GM10248 (cell line): Measurements from ENCODE around the gene TFR2.

ENCODE experiments used
- CTCF ChIA-PET: fragments of 300-600 bp; sonication (Branson Sonifier 250); formaldehyde crosslinking; extraction: SDS; loops from one replicate; lab custom pipeline; 2021; ENCODE audit warnings: antibody characterized with exemption; lab: Yijun Ruan, JAX
- POLR2A ChIA-PET: fragments of 350-650 bp; sonication (Branson Sonifier 250); formaldehyde crosslinking; extraction: SDS; loops from one replicate; lab custom pipeline; 2020; ENCODE audit warnings: antibody characterized with exemption; lab: Yijun Ruan, JAX
- DNase-seq: peaks from one replicate; pipeline ENCODE4 v3.0.0; 2012; ENCODE audit errors: extremely low spot score
- CTCF ChIP-seq: IDR thresholded peaks from 2 replicates; pipeline ENCODE4 v1.5.1; 2012; ENCODE audit warnings: mild to moderate bottlenecking, low read depth; ENCODE audit errors: extremely low read depth, missing control alignments, control extremely low read depth

TFR2 gene

GRCh38 chr7:100641463-100641859 lies at the start of gene TFR2:
TFR2 (minus strand) TSS chr7:100641552; CDS start chr7:100641509, 43 bp downstream.
- ChIA-PET CTCF (interaction anchor here (1.0 to 1.3 kb wide), 2 partner anchors 51 to 53 kb away, joined by 3 to 4 read pairs; no protein-coding TSS in a partner anchor), POLR2A (no interaction called here)
- TF ChIP-seq CTCF: no peak
- DNase-seq: no peak

GRCh38 chr7:100689230-100690135 lies 48.1 kb upstream of the TFR2 start:
- POLR2A ChIA-PET: no interaction called here
- no peak for DNase-seq
- peak; percentile 15 for TF ChIP-seq CTCF
- CTCF ChIA-PET: interaction anchor here (1.0 to 10.3 kb wide), 9 partner anchors 10 to 162 kb away, joined by 3 to 159 read pairs (median 12); partner anchors contain the start of genes FBXO24, GNB2, LRCH4 and POP7

- no peak for DNase-seq
- TF ChIP-seq CTCF: no peak
- POLR2A ChIA-PET: no interaction called here
- CTCF ChIA-PET: interaction anchor here (1.0 to 10.3 kb wide), 6 partner anchors 8 to 163 kb away, joined by 3 to 159 read pairs (median 18); partner anchors contain the start of genes FBXO24, LRCH4 and POP7
Measured at GRCh38 chr7:100688326-100688860, 47.0 kb upstream of the TFR2 start.

GRCh38 chr7:100687751-100688300 lies 46.5 kb upstream of the TFR2 start:
- TF ChIP-seq CTCF: no peak
- ChIA-PET CTCF (interaction anchor here (10.3 kb wide), 1 partner anchor 18 kb away, joined by 159 read pairs; the partner anchor contains the start of gene POP7), POLR2A (no interaction called here)
- no peak for DNase-seq

- ChIA-PET CTCF (no interaction called here), POLR2A (no interaction called here)
- no peak for TF ChIP-seq CTCF
- DNase-seq: no peak
Measured at GRCh38 chr7:100687261-100687660, 45.9 kb upstream of the TFR2 start.

GRCh38 chr7:100686822-100687211 lies 45.5 kb upstream of the TFR2 start:
- ChIA-PET POLR2A (no interaction called here), CTCF (interaction anchor here (1.1 kb wide), 1 partner anchor 19 kb away, joined by 4 read pairs; the partner anchor contains the start of gene POP7)
- no peak for DNase-seq
- TF ChIP-seq CTCF: no peak
